ENCODE measurements around the gene ASB16.

ASB16 gene

DNA sequence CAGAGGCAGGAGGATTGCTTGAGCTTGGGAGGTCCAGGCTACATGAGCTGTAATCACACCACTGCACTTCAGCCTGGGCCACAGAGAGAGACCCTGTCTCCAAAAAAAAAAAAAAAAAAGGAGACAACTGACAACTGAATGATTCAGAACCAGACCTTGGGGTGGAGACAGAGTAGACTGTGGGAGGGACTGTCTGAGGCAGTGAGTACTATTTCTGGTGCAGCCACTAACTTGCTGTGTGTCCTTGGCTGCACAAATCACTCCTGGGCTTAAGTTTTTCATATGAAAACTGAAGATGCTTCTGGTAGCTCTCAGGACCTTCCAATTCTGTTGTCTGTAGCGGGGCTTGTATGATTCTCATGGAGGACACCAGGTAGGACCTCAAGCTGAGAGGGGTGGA, 5.8 kb downstream of the ASB16 start:
- FAIRE-seq: no peak
- TF ChIP-seq CTCF (IDR thresholded peaks at IDR 0.05; ENCODE audit: insufficient read depth, missing control alignments): no peak

DNA sequence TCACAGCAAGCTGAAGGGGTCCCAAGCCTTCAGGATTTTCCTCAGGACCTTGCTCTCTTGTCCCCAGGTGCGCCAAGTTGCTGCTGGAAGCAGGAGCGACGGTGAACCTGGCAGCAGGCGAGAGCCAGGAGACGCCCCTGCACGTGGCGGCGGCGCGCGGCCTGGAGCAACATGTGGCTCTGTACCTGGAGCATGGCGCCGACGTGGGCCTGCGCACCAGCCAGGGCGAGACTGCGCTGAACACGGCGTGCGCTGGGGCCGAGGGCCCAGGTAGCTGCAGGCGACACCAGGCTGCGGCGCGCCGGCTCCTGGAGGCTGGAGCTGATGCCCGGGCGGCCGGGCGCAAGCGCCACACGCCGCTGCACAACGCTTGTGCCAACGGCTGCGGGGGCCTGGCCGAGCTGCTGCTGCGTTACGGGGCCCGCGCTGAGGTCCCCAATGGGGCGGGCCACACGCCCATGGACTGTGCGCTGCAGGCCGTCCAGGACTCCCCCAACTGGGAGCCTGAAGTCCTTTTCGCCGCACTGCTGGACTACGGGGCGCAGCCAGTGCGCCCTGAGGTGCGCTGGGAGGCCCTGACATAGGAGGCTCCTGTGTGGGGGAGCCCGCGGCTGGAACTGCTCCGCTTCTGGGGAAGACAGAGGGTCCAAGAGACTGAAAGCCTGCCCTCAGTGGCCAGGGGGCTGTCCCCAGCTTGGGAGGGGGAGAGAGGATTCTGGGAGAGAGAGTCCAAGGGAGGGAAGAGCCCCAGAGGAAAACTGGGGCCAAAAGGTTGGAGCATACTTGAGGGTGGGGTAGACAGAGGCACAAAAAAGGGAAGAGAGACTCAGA, 6.4 kb downstream of the ASB16 start:
- no peak for FAIRE-seq
- no peak for TF ChIP-seq CTCF (IDR thresholded peaks at IDR 0.05; ENCODE audit: insufficient read depth, missing control alignments)
- no peak for DNase-seq (ENCODE audit: insufficient read length, low spot score)

More for the DNA sequence above, 5.8 kb downstream of the ASB16 start:
- no peak for DNase-seq (ENCODE audit: insufficient read length, low spot score)

- FAIRE-seq: no peak
- no peak for TF ChIP-seq CTCF (IDR thresholded peaks at IDR 0.05; ENCODE audit: insufficient read depth, missing control alignments)
- no peak for DNase-seq (ENCODE audit: insufficient read length, low spot score)
Observed at GRCh38 chr17:44177640-44178039, 7.1 kb downstream of the ASB16 start.

GRCh38 chr17:44178133-44178532, 7.6 kb downstream of the ASB16 start:
- no peak for TF ChIP-seq CTCF (IDR thresholded peaks at IDR 0.05; ENCODE audit: insufficient read depth, missing control alignments)
- DNase-seq (ENCODE audit: insufficient read length, low spot score): no peak
- no peak for FAIRE-seq

DNA sequence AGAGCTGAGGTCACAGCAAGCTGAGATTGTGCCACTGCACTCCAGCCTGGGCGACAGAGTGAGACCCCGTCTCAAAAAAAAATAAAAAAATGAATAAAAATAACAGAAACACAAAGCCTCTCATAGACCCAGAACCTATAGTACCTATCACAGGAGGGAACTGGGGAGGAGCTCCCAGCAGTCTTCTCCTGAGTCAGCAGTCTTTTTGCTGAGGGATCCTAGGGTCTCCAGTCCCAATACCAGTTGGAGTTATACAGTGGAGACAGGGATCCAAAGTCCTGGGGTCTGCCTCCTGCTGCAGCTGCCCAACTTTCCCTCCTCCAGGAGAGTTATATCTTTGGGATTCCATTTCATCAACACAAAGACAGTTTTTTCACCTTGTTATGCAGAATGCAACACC, 12.5 kb downstream of the ASB16 start:
- no peak for TF ChIP-seq CTCF (IDR thresholded peaks at IDR 0.05; ENCODE audit: insufficient read depth, missing control alignments)
- FAIRE-seq: no peak
- no peak for DNase-seq (ENCODE audit: insufficient read length, low spot score)

DNA sequence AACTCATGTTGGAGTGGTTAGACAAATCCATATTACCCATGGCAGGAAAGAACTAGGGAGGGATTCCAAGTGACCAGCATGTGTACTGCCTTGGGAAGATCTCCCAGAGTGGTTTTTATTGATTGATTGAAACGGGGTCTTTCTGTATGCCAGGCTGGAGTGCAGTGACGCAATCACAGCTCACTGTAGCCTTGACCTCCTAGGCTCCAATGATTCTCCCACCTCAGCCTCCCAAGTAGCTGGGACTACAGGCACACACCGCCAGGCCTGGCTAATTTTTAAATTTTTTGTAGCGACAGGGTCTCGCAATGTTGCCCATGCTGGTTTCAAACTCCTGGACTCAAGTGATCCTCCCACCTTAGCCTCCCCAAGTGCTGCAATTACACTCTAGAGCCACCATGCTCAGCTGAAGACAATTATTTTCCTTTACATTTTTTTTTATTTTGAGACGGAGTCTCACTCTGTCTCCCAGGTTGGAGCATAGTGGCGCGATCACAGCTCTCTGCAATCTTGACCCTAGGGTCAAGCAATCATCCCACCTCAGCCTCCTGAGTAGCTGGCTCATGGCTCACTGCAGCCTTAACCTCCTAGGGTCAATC, 13.8 kb downstream of the ASB16 start:
- no peak for DNase-seq (ENCODE audit: insufficient read length, low spot score)
- FAIRE-seq: no peak
- no peak for TF ChIP-seq CTCF (IDR thresholded peaks at IDR 0.05; ENCODE audit: insufficient read depth, missing control alignments)

All from D721Med (cell line).